Esophagus squamous epithelium (tissue), 5 donors: ENCODE measurements around the gene FNBP1L. TPM values are rescaled to one million over a fixed set of nuclear protein-coding genes. Genes with fewer than 3 reads are reported as not detected.
A peak's percentile ranks its signal among the peaks of the same experiment; 100 is the strongest.

Experiments used
- DNase-seq: peaks from one replicate; lab custom pipeline; 2025; lab: John Stamatoyannopoulos, UW
- H3K27ac ChIP-seq, 4 donors: fragments of 200-600 bp; sonication (generic); one replicate each; pipeline ENCODE4 v1.5.1; 2016 to 2019; ENCODE audit warnings: mild to moderate bottlenecking in 1 of 4
- H3K27me3 ChIP-seq, 4 donors: fragments of 200-600 bp; sonication (generic); 1 replicate in 3 of 4; 2 replicates in 1 of 4; pipeline versions ENCODE4 v1.5.1 to v1.6.0; 2017 to 2021; ENCODE audit warnings: antibody characterized with exemption in 1 of 4
- H3K36me3 ChIP-seq, 3 donors: fragments of 200-600 bp; sonication (generic); one replicate each; pipeline ENCODE4 v1.5.1; 2016 to 2019
- H3K4me1 ChIP-seq, 3 donors: fragments of 200-600 bp; sonication (generic); one replicate each; pipeline ENCODE4 v1.5.1; 2017 to 2019
- H3K4me3 ChIP-seq, 4 donors: fragments of 200-600 bp; sonication (generic); 1 replicate in 3 of 4; 2 replicates in 1 of 4; pipeline ENCODE4 v1.5.1; 2016 to 2019; ENCODE audit warnings: mild to moderate bottlenecking in 2 of 4, moderate library complexity in 1 of 4
- H3K9me3 ChIP-seq, 3 donors: fragments of 200-600 bp; sonication (generic); one replicate each; pipeline ENCODE4 v1.5.1; 2016 to 2019
- POLR2A ChIP-seq, 4 donors: fragments of 450-650 bp; IDR thresholded peaks; one replicate each; pipeline ENCODE4 v1.6.1; 2017; ENCODE audit warnings: antibody characterized with exemption in 4 of 4, mild to moderate bottlenecking in 4 of 4, moderate library complexity in 3 of 4
- WGBS, 2 donors: methylation state at CpG; one replicate each; pipeline ENCODE4 v1.1.5; 2018; 5-methylcytosine and 5-hydroxymethylcytosine counted together
- intact Hi-C: fragments of 100-400 bp; cut with DNase I; formaldehyde crosslinking; loops from one replicate; pipeline ENCODE4 v1.15.0; 2022
- total RNA-seq, 4 donors: library from RNA; depleted of rRNA; stranded (reverse); fragments of >200 nt; gene quantifications; one replicate each; pipeline ENCODE4 v1.1.0, GENCODE V29; 2016
- TF ChIP-seq, protein P1 (sequence below), 6 experiments: fragments of 450-650 bp in 4 of 6; fragments of 200-600 bp in 2 of 6; sonication (generic) in 2 of 6; IDR thresholded peaks; one replicate each; pipeline ENCODE4 v1.5.1; 2016 to 2019; ENCODE audit warnings: antibody characterized with exemption in 6 of 6, mild to moderate bottlenecking in 4 of 6, moderate library complexity in 4 of 6
- donor health status: DM: yes; HTN: yes; CAD: no.

FNBP1L gene
- 10 to 100 TPM in 1 of 4 donors, 1 to 10 TPM in 3; 7.5 to 14.2 (median 9.0) TPM for total RNA-seq

DNA sequence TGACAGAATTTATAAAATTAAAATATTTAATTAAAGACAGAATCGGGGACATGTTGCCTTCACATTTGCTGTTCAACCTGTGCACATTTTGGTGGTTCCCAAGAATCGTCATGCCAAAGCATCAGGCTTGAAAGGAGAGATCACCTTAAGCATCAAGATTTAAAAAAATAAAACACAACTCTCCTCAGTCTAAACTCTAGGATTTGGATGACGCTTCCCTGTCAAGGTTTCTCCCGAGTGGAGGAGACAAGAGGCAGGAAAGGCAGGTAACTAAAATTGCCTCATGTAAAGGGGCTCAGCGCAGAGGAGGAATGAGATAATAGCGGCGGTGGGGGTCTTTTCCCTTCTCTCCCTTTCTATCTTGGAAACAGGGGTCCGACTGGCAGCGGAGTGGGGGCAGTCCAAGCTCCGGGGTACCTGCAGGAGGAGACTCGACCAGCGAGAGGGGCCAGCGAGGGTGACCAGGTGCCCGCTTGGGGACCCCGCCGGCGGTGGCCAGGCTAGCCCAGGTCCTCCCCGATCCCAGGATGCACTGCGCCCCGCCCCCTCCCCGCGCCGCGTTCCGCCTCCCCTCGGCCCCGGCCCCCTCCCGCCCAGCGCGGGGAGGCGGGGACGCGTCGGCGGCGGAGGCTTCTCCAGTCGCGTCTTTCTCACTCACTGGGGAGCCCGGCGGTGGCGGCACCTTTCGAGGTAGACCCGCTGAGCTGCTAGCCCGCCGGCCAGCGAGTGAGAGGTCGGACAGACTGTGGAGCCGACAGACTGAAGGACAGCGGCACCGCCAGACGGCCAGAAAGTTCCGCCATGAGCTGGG lies at the start of gene FNBP1L:
Gene FNBP1L (plus strand): TSS at position 638 of the 811 bp plus-strand sequence. CDS start 164 bp downstream, at position 802.
- Histone ChIP-seq H3K27ac (peak within 1 kb of the TSS; percentile 89 to 93 (median 90)), H3K4me1 (peaks cover 0 to 39% (median 7%) of the 10 kb centered on the region in 3 donors), H3K4me3 (peak within 1 kb of the TSS; percentile 73 to 93 (median 89)), H3K27me3 (peaks cover 0 to 14% (median 0%) of the 10 kb centered on the region in 4 donors), H3K9me3 (no peaks in the 10 kb centered on the region), H3K36me3 (no peaks in the 10 kb centered on the region)
- no peak for DNase-seq
- TF ChIP-seq POLR2A (IDR thresholded peaks at IDR 0.05), result peak in 2 of 4 donors; percentile 23 to 55
- TF ChIP-seq, protein P1, sequence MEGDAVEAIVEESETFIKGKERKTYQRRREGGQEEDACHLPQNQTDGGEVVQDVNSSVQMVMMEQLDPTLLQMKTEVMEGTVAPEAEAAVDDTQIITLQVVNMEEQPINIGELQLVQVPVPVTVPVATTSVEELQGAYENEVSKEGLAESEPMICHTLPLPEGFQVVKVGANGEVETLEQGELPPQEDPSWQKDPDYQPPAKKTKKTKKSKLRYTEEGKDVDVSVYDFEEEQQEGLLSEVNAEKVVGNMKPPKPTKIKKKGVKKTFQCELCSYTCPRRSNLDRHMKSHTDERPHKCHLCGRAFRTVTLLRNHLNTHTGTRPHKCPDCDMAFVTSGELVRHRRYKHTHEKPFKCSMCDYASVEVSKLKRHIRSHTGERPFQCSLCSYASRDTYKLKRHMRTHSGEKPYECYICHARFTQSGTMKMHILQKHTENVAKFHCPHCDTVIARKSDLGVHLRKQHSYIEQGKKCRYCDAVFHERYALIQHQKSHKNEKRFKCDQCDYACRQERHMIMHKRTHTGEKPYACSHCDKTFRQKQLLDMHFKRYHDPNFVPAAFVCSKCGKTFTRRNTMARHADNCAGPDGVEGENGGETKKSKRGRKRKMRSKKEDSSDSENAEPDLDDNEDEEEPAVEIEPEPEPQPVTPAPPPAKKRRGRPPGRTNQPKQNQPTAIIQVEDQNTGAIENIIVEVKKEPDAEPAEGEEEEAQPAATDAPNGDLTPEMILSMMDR (IDR thresholded peaks at IDR 0.05), result no peak
- intact Hi-C loops, result no loop called here
- 0 to 2% methylated on average over 15 to 17 of the region's 52 CpGs for WGBS, 2 donors

DNA sequence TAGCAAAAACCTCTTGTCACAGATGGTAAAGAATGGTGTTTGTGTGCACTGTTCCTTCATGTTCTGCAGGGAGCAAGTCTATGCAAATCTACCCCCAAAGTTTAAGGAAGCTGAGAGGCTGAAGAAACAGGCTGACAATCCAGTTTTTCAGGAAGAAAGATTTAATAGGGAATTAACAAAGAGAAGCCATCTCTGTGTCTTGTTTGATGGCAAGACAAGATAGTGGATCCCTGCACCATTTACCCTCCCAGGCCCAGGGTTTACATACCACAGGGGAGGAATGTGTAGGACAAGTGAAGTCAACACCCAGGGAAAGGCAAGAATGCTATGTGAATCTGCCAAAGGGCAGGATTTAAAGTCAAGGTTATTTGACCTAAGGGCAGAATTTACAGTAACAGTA lies 48.1 kb upstream of the FNBP1L start:
- no peak for TF ChIP-seq POLR2A (IDR thresholded peaks at IDR 0.05)
- TF ChIP-seq, protein P1 (IDR thresholded peaks at IDR 0.05), result no peak
- intact Hi-C loops, result no loop called here
- DNase-seq, result no peak
- Histone ChIP-seq H3K4me1 (peaks cover 0 to 17% (median 3%) of the 10 kb centered on the region in 3 donors), H3K36me3 (no peaks in the 10 kb centered on the region), H3K27ac (no peak overlapping the region), H3K9me3 (no peaks in the 10 kb centered on the region), H3K4me3 (no peak overlapping the region), H3K27me3 (no peaks in the 10 kb centered on the region)

DNA sequence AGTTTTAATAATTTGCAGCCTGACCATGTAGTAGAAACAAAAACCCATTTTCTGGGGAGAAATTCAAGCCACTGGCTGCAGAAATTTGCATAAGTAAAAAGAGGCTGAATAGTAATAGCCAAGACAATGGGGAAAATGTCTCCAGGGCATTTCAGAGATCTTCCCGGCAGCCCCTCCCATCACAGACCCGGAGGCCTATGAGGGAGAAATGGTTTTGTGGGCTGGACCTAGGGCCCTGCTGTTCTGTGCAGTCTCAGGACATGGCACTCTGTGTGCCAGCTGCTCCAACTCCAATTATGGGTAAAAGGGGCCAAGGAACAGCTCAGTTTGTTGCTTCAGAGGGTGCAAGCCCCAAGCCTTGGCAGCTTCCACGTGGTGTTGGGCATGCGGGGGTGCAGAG lies 39.7 kb upstream of the FNBP1L start:
- Histone ChIP-seq H3K27me3 (no peaks in the 10 kb centered on the region), H3K4me3 (no peak overlapping the region), H3K36me3 (no peaks in the 10 kb centered on the region), H3K4me1 (no peaks in the 10 kb centered on the region), H3K9me3 (peaks cover 0 to 9% (median 0%) of the 10 kb centered on the region in 3 donors), H3K27ac (no peak overlapping the region)
- intact Hi-C loops, result no loop called here
- WGBS, 2 donors, result 59 to 68% methylated on average over 3 to 4 of the region's 4 CpGs
- no peak for DNase-seq
- TF ChIP-seq, protein P1 (IDR thresholded peaks at IDR 0.05), result no peak
- TF ChIP-seq POLR2A (IDR thresholded peaks at IDR 0.05), result no peak

DNA sequence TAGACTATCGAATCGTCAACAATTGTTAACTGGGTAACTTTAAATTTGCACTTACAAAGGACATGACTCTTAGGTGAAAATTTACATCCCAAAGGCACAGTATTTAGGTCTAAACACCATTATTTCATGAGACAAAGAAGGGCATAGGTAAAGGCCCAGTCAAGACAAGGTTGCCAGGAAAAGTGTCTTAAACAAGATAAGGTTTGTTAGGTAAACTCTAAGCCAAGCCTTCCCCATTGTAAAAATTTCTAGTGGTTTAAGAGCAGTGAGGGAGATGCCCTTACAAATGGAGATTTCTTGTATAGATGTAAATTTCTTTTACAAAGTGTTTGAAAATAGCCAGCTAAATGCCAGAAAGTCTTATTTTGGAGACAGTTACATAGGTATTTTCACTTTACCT lies 36.9 kb upstream of the FNBP1L start:
- Histone ChIP-seq H3K4me1 (peaks cover 0 to 10% (median 0%) of the 10 kb centered on the region in 3 donors), H3K27me3 (no peaks in the 10 kb centered on the region), H3K36me3 (no peaks in the 10 kb centered on the region), H3K27ac (no peak overlapping the region), H3K9me3 (peaks cover 0 to 9% (median 0%) of the 10 kb centered on the region in 3 donors), H3K4me3 (no peak overlapping the region)
- 84 to 88% methylated on average over 2 of the region's 2 CpGs for WGBS, 2 donors
- no peak for TF ChIP-seq POLR2A (IDR thresholded peaks at IDR 0.05)
- TF ChIP-seq, protein P1 (IDR thresholded peaks at IDR 0.05), result no peak
- intact Hi-C loops, result no loop called here
- DNase-seq, result no peak

DNA sequence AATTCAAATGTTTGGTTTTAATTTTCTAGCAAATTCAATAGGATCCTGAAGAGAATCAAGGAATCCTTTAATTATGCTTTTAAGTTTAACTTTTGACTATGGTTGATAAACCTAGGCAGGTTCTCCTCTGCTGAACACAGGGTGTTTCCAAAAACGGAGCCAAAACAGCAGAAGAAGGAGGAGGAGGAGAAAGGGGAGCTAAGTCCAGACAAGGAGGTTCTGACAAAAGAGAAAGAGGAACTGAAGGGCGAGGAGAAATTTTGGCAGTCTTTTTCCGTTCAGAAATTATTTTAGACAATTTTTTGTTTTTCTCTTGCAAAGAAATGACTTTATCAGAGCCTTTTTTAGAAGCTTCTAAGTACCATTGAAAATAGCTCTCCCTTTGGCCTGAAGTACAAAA lies 33.2 kb upstream of the FNBP1L start:
- intact Hi-C loops, result no loop called here
- no peaks in the 10 kb centered on the region for H3K36me3 ChIP-seq
- peaks cover 0 to 10% (median 0%) of the 10 kb centered on the region in 3 donors for H3K4me1 ChIP-seq
- H3K9me3 ChIP-seq, result no peaks in the 10 kb centered on the region
- no peak overlapping the region for H3K4me3 ChIP-seq
- WGBS, 2 donors, result 13 to 22% methylated on average over 3 of the region's 3 CpGs
- TF ChIP-seq, protein P1 (IDR thresholded peaks at IDR 0.05), result no peak
- TF ChIP-seq POLR2A (IDR thresholded peaks at IDR 0.05), result no peak
- H3K27me3 ChIP-seq, result no peaks in the 10 kb centered on the region
- no peak for DNase-seq
- peak overlapping the region in 2 of 4 donors; percentile 1 to 7 for H3K27ac ChIP-seq
